IgD-negative memory B cell (primary cell): ENCODE measurements around the gene TBCEL. TPM values are rescaled to one million over a fixed set of nuclear protein-coding genes. Genes with fewer than 3 reads are reported as not detected.

Source experiments
- H3K27ac Mint-ChIP-seq, 3 donors: one replicate each; pipeline ENCODE4 v1.8.0; 2020 to 2022; ENCODE audit warnings: mild to moderate bottlenecking in 3 of 3, mixed read lengths in 3 of 3, moderate library complexity in 1 of 3
- H3K27me3 Mint-ChIP-seq: one replicate; pipeline ENCODE4 v1.8.0; 2021; ENCODE audit warnings: mixed read lengths
- H3K36me3 Mint-ChIP-seq: one replicate; pipeline ENCODE4 v1.8.0; 2020; ENCODE audit warnings: mild to moderate bottlenecking, mixed read lengths
- H3K4me1 Mint-ChIP-seq, 3 donors: one replicate each; pipeline ENCODE4 v1.8.0; 2020 to 2022; ENCODE audit warnings: mixed read lengths in 3 of 3, mild to moderate bottlenecking in 1 of 3
- H3K4me3 Mint-ChIP-seq, 4 donors: one replicate each; pipeline ENCODE4 v1.8.0; 2020 to 2022; ENCODE audit warnings: mild to moderate bottlenecking in 4 of 4, mixed read lengths in 4 of 4, moderate library complexity in 3 of 4
- H3K9me3 Mint-ChIP-seq, 3 donors: one replicate each; pipeline ENCODE4 v1.8.0; 2020 to 2021; ENCODE audit warnings: mixed read lengths in 3 of 3, mild to moderate bottlenecking in 1 of 3
- polyA plus RNA-seq: library from polyadenylated mRNA; unstranded; fragments of 300-500 nt; fragmentation: Illumina TruSeq; gene quantifications from one replicate; pipeline ENCODE4 v1.2.3, GENCODE V29; 2021

Gene TBCEL
- polyA plus RNA-seq, 1 donor from 2014 or later, result 2.5 TPM

DNA sequence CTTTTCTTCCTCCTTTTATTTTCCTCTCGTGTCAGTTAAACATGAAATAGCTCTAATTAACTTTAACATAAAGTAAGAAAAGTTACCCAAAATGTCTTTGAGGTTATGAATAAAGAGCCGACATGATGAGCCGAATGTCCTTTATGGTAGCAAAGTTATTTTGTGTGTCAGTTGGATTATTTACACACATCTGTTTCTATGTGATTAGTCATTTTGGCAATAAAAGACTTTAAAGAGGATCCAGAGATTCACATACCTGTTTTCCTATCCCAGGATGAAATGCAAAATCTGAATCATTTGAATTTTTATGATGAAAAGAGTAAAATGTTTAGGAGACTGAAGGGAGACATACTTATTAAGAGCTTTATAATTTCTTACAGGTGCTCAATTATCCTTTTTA lies 43.1 kb downstream of the TBCEL start:
- H3K4me3 Mint-ChIP-seq, result no peak overlapping the region
- H3K4me1 Mint-ChIP-seq, result peaks cover 0 to 9% (median 8%) of the 10 kb centered on the region in 3 donors
- peaks cover 0 to 4% (median 0%) of the 10 kb centered on the region in 3 donors for H3K9me3 Mint-ChIP-seq
- H3K27ac Mint-ChIP-seq, result no peak overlapping the region
- no peaks in the 10 kb centered on the region for H3K27me3 Mint-ChIP-seq
- H3K36me3 Mint-ChIP-seq, result peaks cover 24% of the 10 kb centered on the region

DNA sequence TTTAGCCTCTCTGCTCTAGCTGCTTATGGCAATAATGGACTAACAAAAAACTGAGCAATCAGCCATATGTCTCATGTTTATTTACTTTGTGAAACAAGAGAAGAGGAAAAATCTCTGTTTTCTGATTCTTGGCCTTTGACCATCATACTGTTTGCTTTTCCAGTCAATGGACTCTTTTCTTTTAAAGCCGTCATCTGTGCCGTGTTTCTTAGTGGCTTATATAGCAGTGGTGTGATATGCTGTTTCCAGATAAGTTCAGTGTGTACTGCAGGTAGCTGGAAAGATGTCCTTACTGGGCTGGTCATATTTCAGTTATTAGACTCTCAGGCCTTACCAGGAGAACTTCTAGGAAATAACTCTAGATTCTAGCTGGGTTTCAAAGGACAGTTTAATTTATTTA lies 43.6 kb downstream of the TBCEL start:
- no peak overlapping the region for H3K4me3 Mint-ChIP-seq
- no peaks in the 10 kb centered on the region for H3K27me3 Mint-ChIP-seq
- H3K9me3 Mint-ChIP-seq, result peaks cover 0 to 4% (median 0%) of the 10 kb centered on the region in 3 donors
- H3K4me1 Mint-ChIP-seq, result peaks cover 0 to 9% (median 8%) of the 10 kb centered on the region in 3 donors
- no peak overlapping the region for H3K27ac Mint-ChIP-seq
- peaks cover 21% of the 10 kb centered on the region for H3K36me3 Mint-ChIP-seq

DNA sequence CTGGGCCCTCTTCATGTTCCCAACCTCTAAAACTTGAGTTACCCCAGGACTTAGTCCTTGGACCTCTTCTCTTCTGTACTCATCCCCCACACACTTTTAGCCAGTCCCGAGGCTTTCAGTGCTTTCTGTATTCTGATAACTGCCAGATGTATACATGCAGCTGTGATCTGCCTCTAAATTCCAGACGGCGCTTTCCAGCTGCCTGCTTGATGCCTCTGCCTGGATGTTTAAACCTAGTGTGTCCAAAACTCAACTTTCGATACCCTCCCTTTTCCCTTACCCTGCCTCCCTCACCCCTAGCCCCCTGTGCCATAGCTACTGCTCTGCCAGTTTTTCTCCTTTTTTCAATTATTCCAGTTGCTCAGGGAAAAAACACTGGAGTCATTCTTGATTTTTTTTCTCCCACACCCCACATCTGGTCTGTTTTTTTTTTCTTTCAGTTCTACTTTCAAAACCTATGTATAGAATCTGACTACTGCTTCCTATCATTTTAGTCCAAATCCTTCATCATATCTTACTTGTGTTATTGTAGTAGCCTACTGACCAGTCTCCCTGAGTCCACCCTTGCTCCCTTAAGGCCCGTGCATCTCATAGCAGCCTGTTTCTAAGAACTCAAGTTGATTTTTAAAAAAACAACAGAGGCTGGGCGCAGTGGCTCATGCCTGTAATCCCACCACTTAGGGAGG lies 44.2 kb downstream of the TBCEL start:
- H3K4me3 Mint-ChIP-seq, result peak overlapping the region in 1 of 4 donors; percentile 46
- H3K9me3 Mint-ChIP-seq, result peaks cover 0 to 4% (median 0%) of the 10 kb centered on the region in 3 donors
- no peaks in the 10 kb centered on the region for H3K27me3 Mint-ChIP-seq
- peaks cover 0 to 9% (median 8%) of the 10 kb centered on the region in 3 donors for H3K4me1 Mint-ChIP-seq
- H3K27ac Mint-ChIP-seq, result no peak overlapping the region
- peaks cover 20% of the 10 kb centered on the region for H3K36me3 Mint-ChIP-seq

DNA sequence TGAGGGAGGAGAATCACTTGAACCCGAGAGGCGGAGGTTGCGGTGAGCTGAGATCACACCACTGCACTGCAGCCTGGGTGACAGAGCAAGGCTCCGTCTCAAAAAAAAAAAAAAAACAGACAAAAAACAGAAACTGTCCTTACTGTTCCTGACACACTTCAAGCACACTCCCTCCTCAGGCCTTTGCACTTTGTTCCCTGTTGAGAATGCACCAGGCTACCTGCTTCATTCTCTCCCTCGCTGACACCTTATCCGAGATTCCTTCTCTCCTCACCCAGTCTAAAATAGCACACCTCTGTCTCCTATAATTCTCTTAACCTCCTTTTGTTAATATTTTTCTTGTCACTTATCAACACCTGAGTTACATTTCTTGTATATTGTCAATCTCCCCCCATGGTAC lies 44.9 kb downstream of the TBCEL start:
- Mint-ChIP-seq H3K36me3 (peaks cover 17% of the 10 kb centered on the region), H3K4me1 (peaks cover 0 to 9% (median 8%) of the 10 kb centered on the region in 3 donors), H3K9me3 (peaks cover 0 to 4% (median 0%) of the 10 kb centered on the region in 3 donors), H3K27me3 (no peaks in the 10 kb centered on the region), H3K4me3 (no peak overlapping the region), H3K27ac (peak overlapping the region in 1 of 3 donors; percentile 6)

DNA sequence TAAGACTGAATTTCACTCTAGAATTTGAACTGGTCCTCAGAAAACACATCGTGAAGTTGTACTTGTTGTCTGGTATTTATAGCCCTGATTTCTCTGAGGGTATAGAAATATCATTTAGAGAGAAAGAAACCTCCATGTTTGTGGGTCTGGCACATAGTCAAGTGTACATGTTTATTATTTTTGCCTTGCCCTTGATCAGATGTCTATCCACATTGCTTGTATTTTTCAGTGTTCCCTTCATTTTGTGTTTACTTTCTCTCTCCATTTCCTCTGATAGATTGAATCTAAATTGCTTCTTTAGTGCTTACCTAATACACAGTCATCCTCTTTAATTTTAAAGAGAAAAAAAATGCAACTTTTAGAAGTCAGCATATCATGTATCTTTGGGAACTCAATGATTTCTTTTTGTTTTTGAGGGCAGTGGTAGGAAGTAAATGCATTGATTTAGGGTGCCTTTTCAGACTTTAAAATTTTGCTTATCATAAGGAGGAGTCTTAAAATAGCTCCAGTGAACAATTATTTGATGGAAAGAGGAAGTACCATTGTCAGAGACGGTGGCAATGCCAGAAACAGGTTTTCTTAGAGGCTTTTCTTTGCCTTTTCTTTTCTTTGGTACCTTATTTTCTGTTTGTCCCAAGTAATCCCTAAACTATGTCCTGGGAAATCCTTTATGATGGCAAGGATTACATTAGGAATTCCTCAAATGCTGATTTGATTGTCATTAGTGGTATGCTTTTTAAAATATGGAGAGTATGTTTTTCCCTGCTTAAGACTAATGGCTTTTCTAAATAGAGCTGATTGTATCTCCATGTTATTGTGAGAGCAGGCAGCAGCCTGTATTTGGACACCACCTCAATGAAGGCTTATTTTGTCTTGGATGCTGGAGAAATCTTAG lies 47.3 kb downstream of the TBCEL start:
- Mint-ChIP-seq H3K9me3 (peaks cover 0 to 4% (median 0%) of the 10 kb centered on the region in 3 donors), H3K4me3 (no peak overlapping the region), H3K27ac (peak overlapping the region in 1 of 3 donors; percentile 19), H3K27me3 (no peaks in the 10 kb centered on the region), H3K36me3 (peaks cover 12% of the 10 kb centered on the region), H3K4me1 (peaks cover 0 to 9% (median 8%) of the 10 kb centered on the region in 3 donors)

DNA sequence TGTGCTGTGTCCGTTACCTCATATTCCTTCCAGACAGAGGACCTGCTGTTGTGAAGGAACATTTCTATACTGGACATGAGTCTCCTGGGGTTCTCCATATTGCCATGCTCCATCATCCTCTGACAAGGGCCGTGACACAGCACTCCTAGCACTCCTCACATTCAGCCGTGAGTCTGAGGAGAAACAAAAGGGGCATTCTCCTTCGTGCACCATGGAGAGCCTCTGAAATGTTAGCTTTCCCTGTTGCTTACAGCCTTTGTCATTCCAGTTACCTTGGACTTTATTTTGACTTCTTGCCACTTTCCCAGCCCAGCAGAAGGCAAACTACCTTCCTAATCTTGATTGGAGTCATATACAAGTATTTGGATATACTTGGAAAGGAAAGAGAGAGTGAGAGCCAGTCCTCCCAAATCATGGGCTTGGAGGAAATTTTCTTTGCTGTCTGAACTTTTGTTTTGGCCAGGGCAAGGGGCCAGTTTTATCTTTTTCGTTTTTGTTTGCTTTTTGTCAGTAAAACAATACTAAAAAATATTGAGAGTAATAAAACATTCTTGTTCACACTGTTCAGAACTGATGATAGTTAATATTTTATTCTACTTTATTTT lies 48.0 kb downstream of the TBCEL start:
- Mint-ChIP-seq H3K4me1 (peaks cover 0 to 9% (median 8%) of the 10 kb centered on the region in 3 donors), H3K27ac (no peak overlapping the region), H3K36me3 (peaks cover 9% of the 10 kb centered on the region), H3K27me3 (no peaks in the 10 kb centered on the region), H3K4me3 (no peak overlapping the region), H3K9me3 (peaks cover 0 to 4% (median 0%) of the 10 kb centered on the region in 3 donors)

DNA sequence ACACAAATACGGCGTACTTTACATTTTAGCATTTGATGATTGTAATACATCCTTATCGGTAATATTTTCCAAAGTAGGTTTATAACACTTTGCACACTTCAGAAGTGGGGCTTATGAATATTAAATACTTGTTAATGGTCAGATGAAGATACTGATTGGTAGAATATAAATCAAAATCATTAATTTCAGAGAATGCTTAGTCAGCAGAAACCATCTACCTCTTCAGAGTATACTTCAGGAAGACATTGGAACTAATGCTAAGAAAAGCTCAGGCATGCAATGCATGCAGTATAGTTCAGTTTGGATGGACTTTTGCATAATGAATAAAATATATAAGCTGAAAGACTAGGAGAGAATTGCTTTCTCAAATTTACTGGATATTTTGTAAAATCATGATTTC lies 57.4 kb downstream of the TBCEL start:
- Mint-ChIP-seq H3K36me3 (peaks cover 30% of the 10 kb centered on the region), H3K27ac (no peak overlapping the region), H3K9me3 (no peaks in the 10 kb centered on the region), H3K4me1 (no peaks in the 10 kb centered on the region), H3K4me3 (no peak overlapping the region), H3K27me3 (no peaks in the 10 kb centered on the region)

DNA sequence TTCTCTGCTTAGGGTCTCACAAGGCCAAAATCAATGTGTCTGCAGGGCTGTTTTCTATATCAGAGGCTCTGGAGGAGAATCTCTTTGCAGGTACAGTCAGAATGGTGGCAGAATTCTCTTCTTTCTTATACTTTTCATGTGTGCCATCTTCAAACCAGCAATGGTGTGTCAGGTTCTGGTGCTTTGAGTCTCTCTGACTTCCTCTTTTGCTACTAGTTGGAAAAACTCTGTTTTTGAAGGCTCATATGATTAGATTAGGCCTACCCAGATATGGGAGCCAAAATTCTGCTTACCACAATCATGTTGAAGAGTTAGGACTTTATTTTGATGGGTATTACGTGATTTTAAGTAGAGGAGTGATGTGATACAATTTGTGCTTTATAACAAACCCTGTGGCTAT lies 58.3 kb downstream of the TBCEL start:
- no peak overlapping the region for H3K27ac Mint-ChIP-seq
- H3K4me3 Mint-ChIP-seq, result no peak overlapping the region
- H3K9me3 Mint-ChIP-seq, result no peaks in the 10 kb centered on the region
- peaks cover 35% of the 10 kb centered on the region for H3K36me3 Mint-ChIP-seq
- H3K27me3 Mint-ChIP-seq, result no peaks in the 10 kb centered on the region
- H3K4me1 Mint-ChIP-seq, result no peaks in the 10 kb centered on the region

DNA sequence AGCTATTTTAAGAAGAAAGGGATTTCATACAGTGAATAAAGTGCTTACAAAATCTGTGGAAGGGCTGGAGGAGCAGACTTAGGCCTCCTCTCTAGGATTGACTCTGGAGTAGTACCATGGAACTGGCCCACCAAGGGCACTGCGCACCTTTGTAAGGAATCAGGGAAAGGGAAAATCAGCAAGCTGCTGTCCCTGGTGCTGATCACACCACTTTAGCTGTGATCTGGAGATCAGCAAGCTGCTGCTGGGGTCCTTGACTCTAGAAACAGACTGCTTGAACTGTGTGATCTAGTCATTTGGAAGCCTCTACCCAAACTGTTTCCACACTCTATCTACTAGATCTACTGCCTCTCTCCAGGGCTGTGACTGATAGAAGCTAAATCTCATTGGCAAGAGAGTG lies 58.8 kb downstream of the TBCEL start:
- H3K9me3 Mint-ChIP-seq, result no peaks in the 10 kb centered on the region
- no peak overlapping the region for H3K4me3 Mint-ChIP-seq
- no peaks in the 10 kb centered on the region for H3K4me1 Mint-ChIP-seq
- no peaks in the 10 kb centered on the region for H3K27me3 Mint-ChIP-seq
- H3K27ac Mint-ChIP-seq, result no peak overlapping the region
- peaks cover 39% of the 10 kb centered on the region for H3K36me3 Mint-ChIP-seq

DNA sequence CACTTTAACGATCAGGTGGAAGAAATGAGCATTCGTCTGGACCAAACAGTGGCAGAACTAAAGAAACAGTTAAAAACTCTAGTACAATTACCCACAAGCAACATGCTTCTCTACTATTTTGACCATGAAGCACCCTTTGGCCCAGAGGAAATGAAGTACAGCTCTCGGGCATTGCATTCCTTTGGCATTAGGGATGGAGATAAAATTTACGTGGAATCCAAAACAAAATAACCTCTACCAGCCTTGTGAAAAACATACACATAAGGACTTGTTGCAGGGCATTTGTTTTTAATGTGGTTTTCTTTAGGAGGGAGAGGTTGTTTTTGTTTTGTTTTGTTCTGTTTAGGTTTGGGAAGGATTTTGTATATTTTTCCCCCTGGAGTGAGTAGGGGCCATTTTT lies 63.0 kb downstream of the TBCEL start:
- H3K36me3 Mint-ChIP-seq, result peaks cover 30% of the 10 kb centered on the region
- peaks cover 0 to 4% (median 0%) of the 10 kb centered on the region in 3 donors for H3K4me1 Mint-ChIP-seq
- no peaks in the 10 kb centered on the region for H3K9me3 Mint-ChIP-seq
- H3K27me3 Mint-ChIP-seq, result no peaks in the 10 kb centered on the region
- peak overlapping the region in 1 of 4 donors; percentile 23 for H3K4me3 Mint-ChIP-seq
- no peak overlapping the region for H3K27ac Mint-ChIP-seq

DNA sequence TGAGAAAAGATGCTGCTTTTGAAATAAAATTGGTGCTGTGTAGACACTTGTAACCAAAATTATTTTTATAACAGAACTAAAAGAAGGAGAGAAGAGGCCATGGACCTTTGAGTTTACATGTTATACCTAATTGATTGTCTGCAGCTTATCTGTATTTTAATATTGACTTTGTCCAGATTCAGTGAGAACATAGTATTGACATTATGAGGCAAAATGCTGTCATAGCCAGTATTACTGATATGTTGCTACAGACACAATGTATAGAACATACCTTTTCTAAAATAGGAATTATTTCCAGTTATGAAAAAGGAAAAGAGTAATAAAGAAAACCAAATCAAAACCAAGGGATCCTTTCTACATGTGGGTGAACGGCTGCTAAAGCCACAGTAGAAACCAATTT lies 65.7 kb downstream of the TBCEL start:
- Mint-ChIP-seq H3K27ac (no peak overlapping the region), H3K4me1 (peaks cover 0 to 4% (median 0%) of the 10 kb centered on the region in 3 donors), H3K4me3 (no peak overlapping the region), H3K27me3 (no peaks in the 10 kb centered on the region), H3K36me3 (peaks cover 26% of the 10 kb centered on the region), H3K9me3 (no peaks in the 10 kb centered on the region)

DNA sequence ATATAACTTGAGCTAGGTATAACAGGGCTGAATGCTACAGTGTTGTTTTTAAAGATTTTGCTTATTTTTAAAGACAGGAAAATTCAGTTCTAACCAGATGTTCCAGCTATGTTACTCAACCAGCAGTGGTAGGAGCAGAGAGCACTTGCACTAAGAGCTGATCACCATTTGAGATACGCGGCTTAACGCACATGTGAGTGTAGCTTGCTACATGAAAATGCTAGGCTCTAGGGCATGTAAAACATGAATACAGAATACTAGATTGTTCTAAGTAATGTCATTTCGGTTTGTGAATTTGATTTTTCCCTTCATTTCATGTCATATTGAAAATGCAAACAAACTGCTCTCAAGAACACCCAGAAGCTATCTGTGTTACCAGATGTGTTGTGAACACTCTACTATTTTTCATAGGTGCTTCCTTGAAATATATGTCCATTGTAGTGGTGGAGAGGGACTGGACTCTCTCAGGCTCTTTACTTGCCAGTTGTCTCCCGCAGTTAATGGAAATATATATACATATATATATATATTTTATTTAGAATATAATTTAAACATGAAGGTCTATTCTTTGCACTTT lies 66.3 kb downstream of the TBCEL start:
- no peaks in the 10 kb centered on the region for H3K27me3 Mint-ChIP-seq
- H3K4me1 Mint-ChIP-seq, result peaks cover 0 to 4% (median 0%) of the 10 kb centered on the region in 3 donors
- no peak overlapping the region for H3K27ac Mint-ChIP-seq
- H3K9me3 Mint-ChIP-seq, result no peaks in the 10 kb centered on the region
- H3K36me3 Mint-ChIP-seq, result peaks cover 24% of the 10 kb centered on the region
- no peak overlapping the region for H3K4me3 Mint-ChIP-seq

DNA sequence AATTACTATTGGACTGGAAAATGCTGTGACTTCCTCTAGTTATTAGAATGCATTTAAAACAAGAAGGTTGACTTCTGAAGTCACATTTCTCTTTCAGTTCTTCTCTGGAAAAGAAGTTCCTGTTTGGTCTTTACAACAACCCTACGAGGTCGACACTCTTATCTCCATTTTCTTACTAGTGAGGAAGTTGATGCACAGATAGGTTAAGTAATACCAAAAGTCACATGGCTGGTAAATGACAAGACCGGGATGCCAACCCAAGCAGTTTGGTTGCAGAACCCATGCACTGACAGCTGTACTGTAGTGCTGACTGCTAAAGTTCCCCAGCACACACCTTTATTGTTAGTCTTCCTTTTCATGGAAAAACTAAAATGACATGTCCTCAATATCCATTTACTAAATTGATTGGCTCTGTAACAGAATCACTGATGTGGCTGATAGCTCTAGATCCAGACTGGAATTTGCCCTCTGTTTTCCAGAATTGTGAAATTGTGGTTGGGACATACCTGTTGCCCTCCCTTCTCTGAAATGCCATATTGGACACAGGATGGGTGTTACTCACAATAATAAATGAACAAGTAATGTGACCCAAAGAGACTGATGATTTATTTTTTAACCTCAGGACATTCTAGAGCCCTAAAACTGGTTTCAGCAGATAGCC lies 67.7 kb downstream of the TBCEL start:
- Mint-ChIP-seq H3K27me3 (no peaks in the 10 kb centered on the region), H3K36me3 (peaks cover 17% of the 10 kb centered on the region), H3K4me1 (peaks cover 0 to 4% (median 0%) of the 10 kb centered on the region in 3 donors), H3K9me3 (no peaks in the 10 kb centered on the region), H3K4me3 (no peak overlapping the region), H3K27ac (no peak overlapping the region)

DNA sequence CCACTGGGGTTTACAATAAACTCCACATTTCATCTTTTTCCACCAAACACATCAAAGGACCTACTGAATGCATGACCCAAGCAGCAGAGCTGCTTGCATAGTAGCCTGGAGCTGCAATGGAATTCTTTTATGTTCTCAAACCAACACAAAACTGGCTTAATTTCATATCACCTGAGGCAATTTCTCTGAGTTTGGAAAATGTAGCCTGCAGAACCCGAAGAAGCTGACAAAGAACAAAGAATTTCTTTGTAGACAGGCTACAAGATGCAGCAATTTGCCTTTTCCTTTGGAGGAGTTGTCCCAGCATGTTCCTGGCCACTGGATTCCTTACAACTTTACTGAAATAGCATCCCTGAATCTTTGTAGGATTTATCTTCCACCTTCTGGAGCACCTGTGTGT lies 71.7 kb downstream of the TBCEL start:
- Mint-ChIP-seq H3K9me3 (peaks cover 0 to 2% (median 0%) of the 10 kb centered on the region in 3 donors), H3K4me3 (no peak overlapping the region), H3K4me1 (peaks cover 0 to 4% (median 0%) of the 10 kb centered on the region in 3 donors), H3K27me3 (no peaks in the 10 kb centered on the region), H3K27ac (no peak overlapping the region), H3K36me3 (peaks cover 4% of the 10 kb centered on the region)
